Measurements from ENCODE around the gene NELFA.
"Not testable (repeated sequence)": the region's sequence is repeated elsewhere in the genome, so short reads cannot be mapped to it uniquely, and the experiment has no call there.

Gene NELFA

DNA sequence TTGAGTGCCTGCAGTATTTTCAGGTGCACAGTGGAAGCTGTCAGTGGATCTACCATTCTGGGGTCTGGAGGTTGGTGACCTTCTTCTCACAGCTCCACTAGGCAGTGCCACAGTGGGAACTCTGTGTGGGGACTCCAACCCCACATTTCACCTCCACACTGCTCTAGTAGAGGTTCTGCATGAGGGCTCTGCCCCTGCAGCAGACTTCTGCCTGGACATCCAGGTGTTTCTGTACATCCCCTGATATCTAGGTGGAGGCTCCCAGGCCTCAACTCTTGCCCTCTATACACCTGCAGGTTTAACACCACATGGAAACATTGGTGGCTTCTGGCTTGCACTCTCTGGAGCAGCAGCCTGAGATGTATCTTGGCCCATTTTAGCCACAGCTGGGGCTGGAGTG is 17.0 kb upstream of the NELFA start:
- Mint-ChIP-seq H3K27me3 (ENCODE audit: low read depth, poor library complexity) (peaks cover 67% of the 10 kb centered on the region), H3K4me1 (peaks cover 15% of the 10 kb centered on the region), H3K9me3 (peaks cover 50% of the 10 kb centered on the region), H3K27ac (no peak overlapping the region), H3K4me3 (no peak overlapping the region), H3K36me3 (ENCODE audit: low read depth) (no peaks in the 10 kb centered on the region)
- DNase-seq = no peak
- TF ChIP-seq, protein P1, sequence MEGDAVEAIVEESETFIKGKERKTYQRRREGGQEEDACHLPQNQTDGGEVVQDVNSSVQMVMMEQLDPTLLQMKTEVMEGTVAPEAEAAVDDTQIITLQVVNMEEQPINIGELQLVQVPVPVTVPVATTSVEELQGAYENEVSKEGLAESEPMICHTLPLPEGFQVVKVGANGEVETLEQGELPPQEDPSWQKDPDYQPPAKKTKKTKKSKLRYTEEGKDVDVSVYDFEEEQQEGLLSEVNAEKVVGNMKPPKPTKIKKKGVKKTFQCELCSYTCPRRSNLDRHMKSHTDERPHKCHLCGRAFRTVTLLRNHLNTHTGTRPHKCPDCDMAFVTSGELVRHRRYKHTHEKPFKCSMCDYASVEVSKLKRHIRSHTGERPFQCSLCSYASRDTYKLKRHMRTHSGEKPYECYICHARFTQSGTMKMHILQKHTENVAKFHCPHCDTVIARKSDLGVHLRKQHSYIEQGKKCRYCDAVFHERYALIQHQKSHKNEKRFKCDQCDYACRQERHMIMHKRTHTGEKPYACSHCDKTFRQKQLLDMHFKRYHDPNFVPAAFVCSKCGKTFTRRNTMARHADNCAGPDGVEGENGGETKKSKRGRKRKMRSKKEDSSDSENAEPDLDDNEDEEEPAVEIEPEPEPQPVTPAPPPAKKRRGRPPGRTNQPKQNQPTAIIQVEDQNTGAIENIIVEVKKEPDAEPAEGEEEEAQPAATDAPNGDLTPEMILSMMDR (IDR thresholded peaks at IDR 0.05) = no peak

DNA sequence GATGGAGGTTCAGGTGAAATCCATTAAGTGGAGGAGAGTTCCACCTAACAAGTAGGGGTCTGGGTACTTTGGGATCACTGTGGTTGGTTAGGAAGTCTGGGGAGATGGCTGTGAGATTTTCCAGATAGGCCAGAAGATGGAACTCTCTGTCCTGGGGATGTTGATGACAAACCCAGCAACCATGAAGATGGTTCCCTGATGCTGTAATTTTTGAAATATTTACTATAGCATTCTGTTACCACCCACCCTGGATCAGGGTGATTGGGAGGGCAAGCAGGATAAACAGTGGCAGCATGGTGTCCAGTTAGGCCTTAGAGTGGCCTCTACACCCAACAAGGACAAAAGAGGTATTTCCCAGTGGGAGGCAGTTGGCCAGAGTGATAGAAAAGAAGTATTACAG is 15.9 kb upstream of the NELFA start:
- H3K4me1 Mint-ChIP-seq = peaks cover 15% of the 10 kb centered on the region
- no peak for DNase-seq
- peaks cover 59% of the 10 kb centered on the region for H3K27me3 Mint-ChIP-seq (ENCODE audit: low read depth, poor library complexity)
- peaks cover 49% of the 10 kb centered on the region for H3K9me3 Mint-ChIP-seq
- TF ChIP-seq, protein P1 (IDR thresholded peaks at IDR 0.05) = no peak
- no peak overlapping the region for H3K27ac Mint-ChIP-seq
- no peaks in the 10 kb centered on the region for H3K36me3 Mint-ChIP-seq (ENCODE audit: low read depth)
- no peak overlapping the region for H3K4me3 Mint-ChIP-seq

DNA sequence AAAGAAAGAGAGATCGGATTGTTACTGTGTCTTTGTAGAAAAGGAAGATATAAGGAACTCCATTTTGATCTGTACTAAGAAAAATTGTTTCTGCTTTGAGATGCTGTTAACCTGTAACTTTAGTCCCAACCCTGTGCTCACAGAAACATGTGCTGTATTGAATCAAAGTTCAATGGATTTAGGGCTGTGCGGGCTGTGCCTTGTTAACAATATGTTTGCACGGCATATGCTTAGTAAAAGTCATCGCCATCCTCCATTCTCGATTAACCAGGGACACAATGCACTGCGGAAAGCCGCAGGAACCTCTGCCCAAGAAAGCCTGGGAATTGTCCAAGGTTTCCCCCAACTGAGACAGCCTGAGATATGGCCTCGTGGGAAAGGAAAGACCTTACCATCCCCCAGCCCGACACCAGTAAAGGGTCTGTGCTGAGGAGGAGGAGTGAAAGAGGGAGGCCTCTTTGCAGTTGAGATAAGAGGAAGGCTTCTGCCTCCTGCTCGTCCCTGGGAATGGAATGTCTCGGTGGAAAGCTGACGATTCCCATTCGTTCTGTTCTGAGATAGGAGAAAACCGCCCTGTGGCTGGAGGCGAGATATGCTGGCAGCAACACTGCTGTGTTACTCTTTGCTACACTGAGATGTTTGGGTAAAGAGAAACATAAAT is 12.7 kb upstream of the NELFA start:
- Mint-ChIP-seq H3K9me3 (peaks cover 28% of the 10 kb centered on the region), H3K4me3 (peak overlapping the region; percentile 36), H3K27me3 (ENCODE audit: low read depth, poor library complexity) (peaks cover 31% of the 10 kb centered on the region), H3K4me1 (peaks cover 15% of the 10 kb centered on the region)
- not testable (repeated sequence) for H3K27ac Mint-ChIP-seq; DNase-seq; H3K36me3 Mint-ChIP-seq (ENCODE audit: low read depth)

DNA sequence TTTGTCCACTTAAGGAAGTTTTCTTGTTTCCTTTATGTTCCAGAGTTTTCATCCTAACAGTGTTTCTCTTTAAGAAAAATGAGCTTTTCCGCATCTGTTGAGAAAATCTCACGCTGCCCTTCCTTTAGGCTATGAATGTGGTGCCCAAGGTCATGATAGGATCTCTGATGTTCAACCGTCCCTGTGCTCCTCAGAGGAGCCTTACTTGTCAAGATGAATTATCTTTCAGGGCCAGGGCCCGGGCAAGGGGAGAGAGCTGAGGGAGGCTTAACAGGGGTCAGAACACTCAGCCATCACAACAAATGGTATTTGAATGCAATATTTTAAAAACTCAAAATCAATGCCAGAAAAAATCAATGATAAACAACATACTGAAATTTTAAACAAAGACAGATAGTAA is 6.2 kb upstream of the NELFA start:
- no peak overlapping the region for H3K27ac Mint-ChIP-seq
- TF ChIP-seq, protein P1 (IDR thresholded peaks at IDR 0.05) = no peak

DNA sequence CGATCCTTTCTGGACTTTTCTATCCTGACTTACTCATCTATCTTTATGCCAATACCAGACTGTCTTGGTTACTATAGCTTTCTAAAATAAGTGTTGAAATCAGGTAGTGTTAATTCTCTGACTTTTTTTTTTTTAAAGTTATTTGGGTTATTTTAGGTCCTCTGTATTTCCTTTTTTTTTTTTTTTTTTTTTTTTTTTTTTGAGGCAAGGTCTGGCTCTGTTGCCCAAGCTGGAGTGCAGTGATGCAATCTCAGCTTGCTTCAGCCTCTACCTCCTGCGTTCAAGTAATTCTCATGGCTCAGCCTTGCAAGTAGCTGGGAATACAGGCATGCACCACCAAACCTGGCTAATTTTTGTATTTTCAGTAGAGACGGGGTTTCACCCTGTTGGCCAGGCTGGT is 2.8 kb upstream of the NELFA start:
- TF ChIP-seq, protein P1 (IDR thresholded peaks at IDR 0.05) = no peak
- H3K4me3 Mint-ChIP-seq = no peak overlapping the region
- no peaks in the 10 kb centered on the region for H3K9me3 Mint-ChIP-seq
- no peak for DNase-seq
- H3K27ac Mint-ChIP-seq = no peak overlapping the region
- peaks cover 22% of the 10 kb centered on the region for H3K4me1 Mint-ChIP-seq
- H3K36me3 Mint-ChIP-seq (ENCODE audit: low read depth) = peaks cover 6% of the 10 kb centered on the region
- H3K27me3 Mint-ChIP-seq (ENCODE audit: low read depth, poor library complexity) = peaks cover 39% of the 10 kb centered on the region

More for the DNA sequence above, 6.2 kb upstream of the NELFA start:
- Mint-ChIP-seq H3K27me3 (ENCODE audit: low read depth, poor library complexity) (peaks cover 36% of the 10 kb centered on the region), H3K4me3 (no peak overlapping the region), H3K4me1 (peaks cover 7% of the 10 kb centered on the region), H3K36me3 (ENCODE audit: low read depth) (no peaks in the 10 kb centered on the region), H3K9me3 (peaks cover 3% of the 10 kb centered on the region)
- DNase-seq = peak; percentile 21

DNA sequence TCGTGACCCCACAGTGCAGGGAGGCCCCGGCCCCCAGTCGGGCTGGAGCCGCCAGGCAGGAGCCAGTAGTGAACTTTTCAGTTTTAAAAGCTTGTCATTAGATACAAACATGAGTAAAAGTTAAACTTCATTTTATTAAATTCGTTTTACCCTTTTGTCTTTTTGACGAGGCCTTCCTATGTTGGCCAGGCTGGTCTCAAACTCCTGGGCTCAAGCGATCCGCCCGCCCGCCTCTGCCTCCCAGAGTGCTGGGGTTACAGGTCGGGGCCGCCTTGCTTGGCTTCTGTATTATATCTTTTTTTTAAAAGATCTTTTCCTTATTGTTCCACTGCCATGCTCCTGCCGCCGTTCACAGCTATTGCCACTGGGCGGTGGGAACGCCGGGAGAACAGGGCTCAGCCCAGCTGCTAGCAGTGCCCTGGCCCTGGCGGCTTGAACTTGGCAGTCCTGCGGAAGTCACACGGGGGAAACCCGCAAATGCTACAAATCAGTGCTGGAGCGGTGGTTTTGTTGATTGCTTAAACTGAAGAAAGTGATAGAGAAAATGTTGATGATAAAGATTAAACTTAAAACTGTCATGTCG is 968 bp upstream of the NELFA start:
- DNase-seq = peak; percentile 60

More for the DNA sequence above, 968 bp upstream of the NELFA start:
- peaks cover 27% of the 10 kb centered on the region for H3K4me1 Mint-ChIP-seq
- TF ChIP-seq, protein P1 (IDR thresholded peaks at IDR 0.05) = no peak
- peaks cover 38% of the 10 kb centered on the region for H3K27me3 Mint-ChIP-seq (ENCODE audit: low read depth, poor library complexity)
- peak overlapping the region; percentile 95 for H3K4me3 Mint-ChIP-seq
- H3K27ac Mint-ChIP-seq = no peak overlapping the region
- peaks cover 24% of the 10 kb centered on the region for H3K36me3 Mint-ChIP-seq (ENCODE audit: low read depth)
- H3K9me3 Mint-ChIP-seq = no peaks in the 10 kb centered on the region

All from nephron progenitor cell (in vitro differentiated cells).